Stimulated activated effector memory CD8-positive, alpha-beta T cell treated with anti-CD3 and anti-CD28 coated beads, Interleukin-12 subunit alpha, Interleukin-12 subunit beta, amount 100 ng/mL, for 72 hours (primary cell): ENCODE measurements around the gene C14orf132.

Experiments
- ATAC-seq: fragments of 150-1000 bp; cut with Tn5 transposase; 2 replicates; pipeline ENCODE4 v1.10.0; 2021
- DNase-seq, 2 donors: peaks; one replicate each; pipeline ENCODE4 v3.0.0; 2021 to 2022; ENCODE audit warnings: low spot score in 2 of 2
- H3K27ac Mint-ChIP-seq: one replicate; pipeline ENCODE4 v1.8.0; 2022; ENCODE audit warnings: mild to moderate bottlenecking, mixed read lengths
- H3K36me3 Mint-ChIP-seq: one replicate; pipeline ENCODE4 v1.8.0; 2022; ENCODE audit warnings: mild to moderate bottlenecking, mixed read lengths
- H3K4me1 Mint-ChIP-seq: one replicate; pipeline ENCODE4 v1.8.0; 2022; ENCODE audit warnings: mixed read lengths
- H3K4me3 Mint-ChIP-seq: one replicate; pipeline ENCODE4 v1.8.0; 2022; ENCODE audit warnings: mild to moderate bottlenecking, mixed read lengths
- H3K9me3 Mint-ChIP-seq: one replicate; pipeline ENCODE4 v1.8.0; 2022; ENCODE audit warnings: mixed read lengths

The C14orf132 gene

DNA sequence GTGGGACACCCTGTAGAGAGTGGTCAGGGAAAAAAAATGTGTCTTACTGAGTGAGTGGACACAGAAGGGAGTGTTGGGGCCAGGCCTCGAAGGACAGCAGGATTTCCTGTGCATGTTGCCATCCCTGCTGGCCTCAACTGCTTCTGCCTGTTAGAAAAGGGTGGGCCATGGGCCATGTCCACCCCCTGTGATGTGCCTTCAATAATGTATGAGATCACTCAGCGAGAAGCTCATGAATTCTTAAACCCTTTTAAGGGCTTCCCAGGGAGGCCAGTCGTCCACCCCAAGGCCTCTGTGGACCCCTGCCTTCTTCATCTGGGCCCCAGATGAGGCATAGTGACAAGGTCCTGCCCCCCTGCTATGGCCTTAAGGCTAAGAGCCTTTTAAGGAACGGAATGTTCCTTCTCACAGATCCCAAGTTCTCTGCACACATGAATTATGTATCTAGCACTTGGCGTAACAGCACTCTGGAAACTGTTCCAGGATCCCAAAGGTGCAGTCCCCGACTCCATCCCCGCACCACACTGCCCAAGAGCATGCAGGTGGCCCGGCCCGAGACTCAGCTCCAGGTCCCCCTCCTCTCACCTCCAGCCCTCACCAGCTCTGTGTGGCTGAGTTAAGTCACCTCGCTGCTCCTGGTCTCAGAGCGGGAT is 8.9 kb upstream of the C14orf132 start:
- Mint-ChIP-seq H3K27ac (no peak overlapping the region), H3K4me3 (no peak overlapping the region), H3K36me3 (no peaks in the 10 kb centered on the region), H3K9me3 (no peaks in the 10 kb centered on the region), H3K4me1 (no peaks in the 10 kb centered on the region)
- DNase-seq (no peak), ATAC-seq (no peak)

DNA sequence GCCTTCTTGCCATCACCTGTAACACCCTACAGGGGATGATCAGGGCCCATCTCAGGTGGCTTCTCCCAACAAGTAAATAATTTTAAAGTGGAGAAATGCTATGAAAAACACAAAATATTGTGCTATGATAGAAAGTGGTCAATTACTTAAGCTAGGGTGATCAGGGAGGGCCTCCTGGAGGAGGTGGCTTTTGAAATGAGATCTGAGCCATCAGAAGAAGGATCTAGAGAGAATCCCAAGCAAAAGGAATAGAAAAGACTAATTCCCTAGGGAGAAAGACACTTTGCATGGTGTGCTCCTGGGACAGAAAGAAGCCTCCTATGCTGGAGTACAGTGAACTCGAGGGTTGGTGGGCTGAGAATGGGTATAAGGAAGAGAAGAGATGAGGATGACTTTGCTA is 7.5 kb upstream of the C14orf132 start:
- Mint-ChIP-seq H3K4me1 (no peaks in the 10 kb centered on the region), H3K9me3 (no peaks in the 10 kb centered on the region), H3K4me3 (no peak overlapping the region), H3K36me3 (no peaks in the 10 kb centered on the region), H3K27ac (no peak overlapping the region)
- ATAC-seq (no peak), DNase-seq (no peak)

DNA sequence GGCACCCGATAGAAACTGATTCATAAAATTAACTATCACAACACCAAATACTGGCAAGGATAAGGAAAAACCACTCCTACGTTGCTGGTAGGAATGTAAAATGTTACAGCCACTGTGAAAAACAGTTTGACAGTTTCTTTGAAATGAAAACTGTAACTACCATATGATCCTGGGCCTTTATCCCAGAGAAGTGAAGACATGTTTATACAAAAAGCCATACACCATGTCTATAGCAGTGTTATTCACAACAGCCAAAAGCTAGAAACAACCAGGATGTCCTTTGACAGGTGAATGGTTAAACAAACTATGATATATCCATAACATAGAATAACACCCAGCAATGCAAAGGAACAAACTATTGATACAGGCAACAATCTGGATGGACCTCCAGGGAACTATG is 3.7 kb upstream of the C14orf132 start:
- H3K9me3 Mint-ChIP-seq = no peaks in the 10 kb centered on the region
- no peaks in the 10 kb centered on the region for H3K36me3 Mint-ChIP-seq
- no peak overlapping the region for H3K27ac Mint-ChIP-seq
- no peak overlapping the region for H3K4me3 Mint-ChIP-seq
- ATAC-seq (no peak), DNase-seq (no peak)
- H3K4me1 Mint-ChIP-seq = peaks cover 16% of the 10 kb centered on the region

DNA sequence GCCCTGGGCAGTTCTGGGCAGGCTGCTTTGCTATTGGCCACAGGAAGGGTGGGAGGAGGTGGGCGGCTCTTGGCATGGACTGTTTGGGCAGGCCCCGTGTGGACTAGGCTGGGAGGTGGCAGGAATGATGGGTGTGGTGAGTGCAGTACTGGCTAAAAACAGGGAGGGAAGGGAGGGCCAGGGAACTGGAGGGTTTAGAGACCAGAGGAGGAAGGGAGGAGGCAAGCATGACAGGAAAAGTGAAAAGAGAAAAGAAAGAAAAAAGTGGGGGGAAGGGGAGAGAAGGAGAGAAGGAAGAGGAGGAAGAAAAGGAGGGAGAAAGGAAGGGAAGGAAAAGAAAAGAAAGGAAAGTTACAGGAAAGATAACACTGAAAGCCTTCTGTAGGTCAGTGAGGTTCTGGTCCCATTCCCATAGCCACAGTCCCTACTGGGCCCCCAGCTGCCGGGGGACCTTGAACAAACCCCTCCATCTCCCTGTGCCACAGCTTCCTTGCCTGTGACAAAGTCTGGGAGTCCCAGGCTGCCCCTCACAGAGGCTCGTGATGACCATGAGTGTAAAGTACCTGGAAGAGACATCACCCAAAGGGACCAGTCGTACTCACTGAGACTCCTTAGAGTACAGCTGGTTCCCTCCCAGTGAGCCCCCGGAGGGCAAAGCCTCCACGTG is 1.1 kb upstream of the C14orf132 start:
- peak; percentile 33 for ATAC-seq
- no peak for DNase-seq
- Mint-ChIP-seq H3K9me3 (no peaks in the 10 kb centered on the region), H3K4me3 (no peak overlapping the region), H3K36me3 (no peaks in the 10 kb centered on the region), H3K4me1 (peaks cover 16% of the 10 kb centered on the region), H3K27ac (no peak overlapping the region)

DNA sequence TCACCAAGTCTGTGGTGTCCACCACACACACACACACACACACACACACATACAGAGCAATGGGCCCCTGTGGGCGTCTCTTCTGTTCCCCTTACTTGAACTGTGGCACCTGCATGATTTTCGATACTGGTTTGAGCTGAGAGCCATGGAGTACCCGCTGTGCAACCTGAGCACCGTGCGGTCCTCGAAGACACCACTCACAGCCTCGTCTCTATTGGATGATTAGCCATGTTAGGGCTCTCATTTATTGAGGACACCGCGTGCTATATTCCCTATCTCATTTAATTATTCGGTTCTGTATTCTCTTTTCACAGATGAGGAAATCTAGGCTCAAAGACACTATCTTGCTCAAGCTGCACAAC is 623 bp upstream of the C14orf132 start:
- DNase-seq (no peak), ATAC-seq (peak; percentile 35)
- Mint-ChIP-seq H3K4me1 (peaks cover 16% of the 10 kb centered on the region), H3K36me3 (no peaks in the 10 kb centered on the region), H3K27ac (no peak overlapping the region), H3K9me3 (no peaks in the 10 kb centered on the region), H3K4me3 (peak overlapping the region; percentile 61)

DNA sequence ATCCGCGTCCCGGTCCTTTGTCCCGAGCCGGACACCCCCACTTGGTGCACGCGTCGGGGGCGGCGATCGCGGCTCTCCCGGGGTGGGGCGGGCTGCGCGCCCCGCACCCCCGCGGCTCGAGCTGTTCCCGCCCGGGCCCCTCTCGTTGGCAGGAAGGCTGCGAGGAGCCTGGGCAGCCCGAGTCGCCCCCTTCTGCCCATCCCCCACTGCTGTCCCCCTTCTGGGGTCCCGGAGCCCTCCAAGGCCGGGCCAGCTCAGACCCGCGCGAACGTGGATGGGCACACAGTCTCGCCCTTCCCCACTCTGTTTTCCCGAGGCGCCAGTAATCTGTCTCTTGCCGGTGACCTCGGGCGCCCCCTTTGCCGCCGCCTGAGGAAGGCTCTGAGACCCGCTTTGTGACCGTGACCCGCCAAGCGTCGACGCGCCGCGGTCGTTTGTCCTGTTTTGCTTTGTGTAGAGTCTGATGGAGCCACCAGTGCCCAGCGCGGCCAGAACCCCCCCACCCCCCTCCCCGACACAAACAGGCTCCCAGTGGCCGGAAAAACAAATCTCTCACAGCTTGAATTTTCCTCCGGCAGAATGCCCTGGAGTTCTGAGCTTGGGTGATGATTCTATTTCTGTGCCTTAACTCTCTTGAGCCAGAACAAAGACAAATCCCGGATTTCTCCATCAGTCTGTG is 610 bp downstream of the C14orf132 start:
- Mint-ChIP-seq H3K9me3 (no peaks in the 10 kb centered on the region), H3K27ac (no peak overlapping the region), H3K4me3 (peak overlapping the region; percentile 61), H3K4me1 (peaks cover 16% of the 10 kb centered on the region), H3K36me3 (no peaks in the 10 kb centered on the region)
- ATAC-seq (no peak), DNase-seq (no peak)

DNA sequence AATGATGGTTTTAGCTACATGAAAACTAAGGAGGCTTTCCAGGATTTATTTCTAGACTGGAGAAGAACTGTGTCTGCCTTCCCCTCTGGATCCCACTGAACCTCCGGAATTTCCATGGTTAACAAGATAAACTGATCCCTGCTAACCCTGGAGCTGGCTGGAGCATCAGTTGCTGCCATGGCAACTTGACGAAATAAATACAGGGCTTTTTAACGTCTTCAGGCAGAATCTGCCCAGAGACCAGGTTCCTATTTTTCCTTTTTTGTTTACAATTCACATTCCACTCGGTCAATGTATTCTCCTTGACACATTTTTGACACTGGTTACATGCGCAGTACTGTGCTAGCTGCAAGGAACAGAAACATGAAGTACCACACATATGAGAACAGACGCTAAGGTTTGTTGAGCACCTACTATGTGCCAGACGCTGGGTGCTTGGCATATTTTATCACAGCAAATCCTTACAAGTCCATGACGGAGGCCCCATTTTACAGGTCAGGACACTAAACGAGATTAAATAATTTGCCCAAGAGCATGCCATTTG is 1.7 kb downstream of the C14orf132 start:
- ATAC-seq = no peak
- Mint-ChIP-seq H3K36me3 (no peaks in the 10 kb centered on the region), H3K4me3 (no peak overlapping the region), H3K27ac (no peak overlapping the region), H3K9me3 (no peaks in the 10 kb centered on the region), H3K4me1 (peaks cover 16% of the 10 kb centered on the region)
- DNase-seq = no peak

DNA sequence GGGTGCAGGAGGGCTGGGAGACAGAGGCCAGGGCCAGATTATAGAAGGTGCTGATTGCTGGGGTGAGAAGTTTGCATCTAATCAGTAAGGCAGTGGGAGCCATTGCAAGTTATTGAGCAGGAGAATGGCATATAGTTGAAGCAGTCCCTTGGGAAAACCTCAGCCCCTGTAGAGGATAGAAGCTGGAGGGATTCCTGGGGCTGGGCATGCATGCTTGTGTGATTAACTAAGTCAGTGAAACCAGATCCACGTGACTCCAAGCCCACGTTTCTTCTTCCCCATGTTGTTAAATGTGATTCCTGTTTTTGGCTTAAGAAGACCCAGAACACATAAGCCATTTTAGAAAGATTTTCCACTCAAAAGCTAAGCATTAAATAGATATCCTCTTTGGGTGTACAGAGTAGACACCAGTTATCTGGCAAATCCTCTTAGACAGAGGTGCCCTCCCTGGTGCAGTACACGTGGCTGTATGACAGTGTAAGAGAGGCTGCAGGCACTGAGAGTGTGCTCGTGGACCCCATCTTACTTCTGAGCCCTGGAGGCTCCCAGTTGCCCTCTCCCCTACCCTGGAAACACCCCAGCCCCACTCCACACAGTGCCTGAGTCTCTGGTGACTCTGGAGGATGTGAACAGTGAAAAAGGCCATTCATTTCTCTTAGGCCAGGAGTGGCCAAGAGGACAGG is 3.2 kb downstream of the C14orf132 start:
- Mint-ChIP-seq H3K4me3 (no peak overlapping the region), H3K27ac (no peak overlapping the region), H3K36me3 (no peaks in the 10 kb centered on the region), H3K9me3 (no peaks in the 10 kb centered on the region), H3K4me1 (peaks cover 16% of the 10 kb centered on the region)
- ATAC-seq (no peak), DNase-seq (no peak)

DNA sequence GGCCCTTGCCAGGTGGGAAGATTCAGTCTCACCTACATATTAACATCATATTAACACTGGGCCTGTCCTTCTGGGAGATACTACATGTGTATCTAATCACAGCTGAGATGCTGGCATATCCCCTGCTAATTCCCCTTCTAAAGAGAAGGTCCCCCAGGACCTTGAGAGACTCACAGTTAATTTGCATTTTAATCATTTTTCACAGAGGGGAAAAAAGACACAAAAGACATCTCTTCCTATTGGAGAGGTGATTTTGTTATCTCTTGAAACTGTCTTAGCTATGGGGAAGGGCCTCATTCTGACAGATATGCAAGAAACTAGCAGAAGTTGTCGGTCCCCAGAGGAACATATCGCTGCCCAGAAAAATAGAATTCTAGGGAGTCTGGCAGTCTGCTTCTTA is 7.5 kb downstream of the C14orf132 start:
- H3K9me3 Mint-ChIP-seq = no peaks in the 10 kb centered on the region
- no peaks in the 10 kb centered on the region for H3K4me1 Mint-ChIP-seq
- H3K36me3 Mint-ChIP-seq = no peaks in the 10 kb centered on the region
- no peak overlapping the region for H3K4me3 Mint-ChIP-seq
- DNase-seq (no peak), ATAC-seq (no peak)
- H3K27ac Mint-ChIP-seq = no peak overlapping the region

DNA sequence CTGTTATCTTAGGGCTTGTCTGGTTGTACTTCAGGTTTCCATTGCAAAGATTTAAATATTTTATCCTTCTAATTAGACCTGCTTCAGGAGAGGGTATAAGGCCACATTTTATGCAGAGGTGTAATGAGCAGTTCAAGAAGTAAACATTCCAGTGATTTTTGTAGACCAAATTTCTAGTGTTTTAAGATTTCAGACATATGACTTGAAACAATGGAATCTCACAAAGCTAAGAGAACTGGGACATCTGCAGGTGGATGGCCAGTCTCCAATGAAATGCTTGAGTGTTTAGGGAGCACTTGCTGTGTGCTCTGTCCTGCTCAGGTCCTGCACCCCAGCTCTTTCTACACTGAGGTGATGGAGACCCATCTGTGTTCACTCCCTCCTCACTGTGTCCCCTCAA is 7.9 kb downstream of the C14orf132 start:
- no peak for DNase-seq
- Mint-ChIP-seq H3K4me1 (no peaks in the 10 kb centered on the region), H3K36me3 (no peaks in the 10 kb centered on the region), H3K27ac (no peak overlapping the region), H3K9me3 (no peaks in the 10 kb centered on the region), H3K4me3 (no peak overlapping the region)
- ATAC-seq = no peak

DNA sequence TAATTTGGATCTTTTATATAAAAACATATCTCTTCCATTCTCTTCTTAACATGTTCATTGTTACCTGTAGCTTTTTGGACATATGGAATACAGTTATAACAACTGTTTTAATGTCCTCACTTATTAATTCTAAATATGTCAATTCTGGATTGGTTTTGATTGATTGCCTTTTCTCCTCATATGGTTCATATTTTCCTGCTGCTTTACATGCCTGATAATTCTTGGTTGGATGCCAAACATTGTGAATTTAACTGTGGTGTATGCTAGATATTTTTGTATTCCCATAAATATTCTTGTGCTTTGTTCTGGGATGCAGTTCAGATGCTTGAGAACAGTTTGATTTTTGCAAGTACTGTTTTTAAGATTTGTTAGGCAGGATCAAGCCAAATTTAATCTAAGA is 10.8 kb downstream of the C14orf132 start:
- Mint-ChIP-seq H3K4me3 (no peak overlapping the region), H3K9me3 (no peaks in the 10 kb centered on the region), H3K27ac (no peak overlapping the region), H3K4me1 (no peaks in the 10 kb centered on the region), H3K36me3 (no peaks in the 10 kb centered on the region)
- DNase-seq (no peak), ATAC-seq (no peak)

DNA sequence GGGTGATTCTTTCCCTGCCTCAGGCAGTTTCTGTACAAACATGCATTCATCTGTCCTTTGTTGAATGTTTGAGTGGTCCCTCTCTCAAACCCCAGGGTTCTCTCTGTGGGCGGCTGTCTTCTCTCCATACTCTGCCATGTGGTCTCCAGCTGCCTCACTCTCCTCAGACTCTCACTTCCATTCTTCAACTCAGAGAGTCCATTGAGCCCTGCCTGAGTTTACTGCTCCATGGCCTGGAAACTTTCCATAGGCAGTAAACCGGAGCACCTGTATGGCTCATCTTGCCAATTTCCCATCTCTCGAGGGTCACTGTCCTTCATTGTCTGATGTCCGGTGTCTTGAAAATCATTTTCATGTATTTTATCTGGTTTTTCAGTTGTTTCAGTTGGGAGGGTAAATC is 11.3 kb downstream of the C14orf132 start:
- H3K9me3 Mint-ChIP-seq = no peaks in the 10 kb centered on the region
- H3K36me3 Mint-ChIP-seq = no peaks in the 10 kb centered on the region
- H3K4me1 Mint-ChIP-seq = no peaks in the 10 kb centered on the region
- no peak overlapping the region for H3K27ac Mint-ChIP-seq
- DNase-seq = no peak
- ATAC-seq = no peak
- H3K4me3 Mint-ChIP-seq = no peak overlapping the region

DNA sequence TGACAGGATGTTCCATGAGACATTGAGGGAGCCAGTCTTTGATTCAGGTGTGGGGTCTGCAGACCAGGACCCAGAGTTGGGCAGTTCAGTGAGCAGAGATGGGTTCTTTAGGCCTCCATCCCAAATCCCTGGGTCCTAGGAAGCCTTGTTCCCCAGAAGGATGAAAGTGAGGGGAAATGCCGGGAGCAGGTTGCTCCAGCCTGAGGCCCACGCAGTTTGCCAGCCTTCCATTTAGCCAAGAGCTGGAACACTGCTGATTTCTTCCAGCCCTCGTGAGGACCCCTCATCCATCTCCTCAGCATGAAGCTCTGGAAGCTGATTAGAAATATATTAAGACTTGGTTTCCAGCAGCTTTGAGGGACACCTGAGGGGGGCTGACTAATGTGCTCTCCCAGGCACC is 12.1 kb downstream of the C14orf132 start:
- no peak overlapping the region for H3K27ac Mint-ChIP-seq
- no peak for DNase-seq
- ATAC-seq = no peak
- no peaks in the 10 kb centered on the region for H3K9me3 Mint-ChIP-seq
- no peaks in the 10 kb centered on the region for H3K4me1 Mint-ChIP-seq
- H3K4me3 Mint-ChIP-seq = no peak overlapping the region
- H3K36me3 Mint-ChIP-seq = no peaks in the 10 kb centered on the region

DNA sequence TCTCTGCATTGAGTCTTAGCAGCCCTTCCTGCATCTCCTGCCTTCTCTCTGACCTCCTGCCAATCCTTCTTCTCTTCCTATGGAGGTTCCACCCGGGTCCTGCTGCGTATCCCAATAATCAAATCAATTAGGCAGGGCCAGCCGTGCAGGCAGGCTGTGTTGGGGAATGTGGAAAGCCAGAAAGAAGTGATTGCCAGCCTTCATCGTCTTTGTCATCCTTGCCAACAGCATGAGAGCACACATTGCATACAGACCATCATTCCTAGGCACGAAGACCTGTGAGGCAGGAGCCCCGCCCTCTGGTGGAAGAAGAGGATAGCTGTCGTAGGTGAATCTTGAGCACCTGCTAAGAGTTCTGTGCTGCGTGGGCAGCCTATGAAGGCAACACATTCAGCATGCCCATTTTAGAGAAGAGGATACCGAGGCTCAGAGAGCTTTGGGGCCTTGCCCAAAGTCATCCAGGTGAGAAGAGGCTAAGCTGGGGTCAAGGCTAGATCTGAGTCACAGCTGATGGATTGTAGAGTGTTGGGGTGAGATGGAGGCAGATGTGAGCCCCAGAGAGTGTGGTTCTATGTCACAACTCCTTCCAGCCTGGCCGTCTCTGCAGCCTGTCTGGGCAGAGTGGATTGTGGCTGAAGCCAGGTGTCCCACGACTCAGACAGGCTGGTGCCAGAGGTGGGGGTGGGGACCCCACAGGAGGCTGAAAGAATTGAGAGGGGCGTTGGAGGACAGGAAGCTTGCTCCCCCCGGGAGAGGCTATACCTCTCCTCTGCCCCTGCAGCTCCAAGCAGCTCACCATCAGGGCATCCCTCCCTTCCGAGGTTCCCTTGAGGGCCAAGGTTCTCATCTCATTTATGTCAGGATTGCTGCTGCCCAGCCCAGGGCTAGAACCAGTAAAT is 12.7 kb downstream of the C14orf132 start:
- Mint-ChIP-seq H3K9me3 (no peaks in the 10 kb centered on the region), H3K36me3 (no peaks in the 10 kb centered on the region), H3K27ac (no peak overlapping the region), H3K4me1 (no peaks in the 10 kb centered on the region), H3K4me3 (no peak overlapping the region)
- ATAC-seq (no peak), DNase-seq (no peak)
